Liver (tissue), 9 donors: Measurements from ENCODE around the gene RCOR2. TPM values are rescaled to one million over a fixed set of nuclear protein-coding genes. Genes with fewer than 3 reads are reported as not detected.

Experiments used
- DNase-seq: peaks from one replicate; pipeline ENCODE4 v3.0.0-alpha.2; 2017; ENCODE audit warnings: low spot score
- H3K27ac ChIP-seq, 2 donors: one replicate each; pipeline ENCODE4 v1.7.0; 2013; ENCODE audit warnings: inconsistent platforms in 2 of 2, low read length in 2 of 2, control low read depth in 1 of 2, low read depth in 1 of 2, mild to moderate bottlenecking in 1 of 2
- H3K27me3 ChIP-seq, 4 donors: one replicate each; pipeline versions ENCODE4 v1.6.1 to v1.7.0; 2013; ENCODE audit warnings: low read length in 3 of 4, inconsistent platforms in 1 of 4, mild to moderate bottlenecking in 1 of 4, moderate library complexity in 1 of 4; ENCODE audit not compliant: control insufficient read depth in 4 of 4, insufficient read depth in 4 of 4
- H3K36me3 ChIP-seq, 4 donors: one replicate each; pipeline versions ENCODE4 v1.6.1 to v1.7.0; 2013; ENCODE audit warnings: low read length in 3 of 4, mild to moderate bottlenecking in 3 of 4, low read depth in 1 of 4, moderate library complexity in 1 of 4; ENCODE audit not compliant: control insufficient read depth in 4 of 4, insufficient read depth in 3 of 4
- H3K4me1 ChIP-seq, 4 donors: one replicate each; pipeline versions ENCODE4 v1.6.1 to v1.7.0; 2013; ENCODE audit warnings: low read length in 3 of 4, mild to moderate bottlenecking in 3 of 4, moderate library complexity in 1 of 4; ENCODE audit not compliant: control insufficient read depth in 4 of 4, insufficient read depth in 4 of 4
- H3K4me3 ChIP-seq, 3 donors: one replicate each; pipeline versions ENCODE4 v1.6.1 to v1.7.0; 2013; ENCODE audit warnings: low read length in 3 of 3, control low read depth in 1 of 3, low read depth in 1 of 3, mild to moderate bottlenecking in 1 of 3
- H3K9ac ChIP-seq, 2 donors: one replicate each; pipeline ENCODE4 v1.7.0; 2013; ENCODE audit warnings: low read length in 2 of 2, mild to moderate bottlenecking in 2 of 2, moderate library complexity in 2 of 2, control low read depth in 1 of 2, low read depth in 1 of 2
- H3K9me3 ChIP-seq, 4 donors: one replicate each; pipeline versions ENCODE4 v1.6.1 to v1.7.0; 2013; ENCODE audit warnings: low read length in 3 of 4; ENCODE audit not compliant: control insufficient read depth in 4 of 4
- EGR1 ChIP-seq, 2 donors: IDR thresholded peaks; 2 replicates each; pipeline ENCODE4 v1.6.1; 2016 to 2018; ENCODE audit warnings: antibody characterized with exemption in 2 of 2, low read depth in 2 of 2
- FOXA1 ChIP-seq: IDR thresholded peaks from 2 replicates; pipeline ENCODE4 v1.6.1; 2016; ENCODE audit warnings: antibody characterized with exemption
- FOXA2 ChIP-seq: IDR thresholded peaks from 2 replicates; pipeline ENCODE4 v1.6.1; 2016; ENCODE audit warnings: antibody characterized with exemption
- GABPA ChIP-seq, 2 donors: IDR thresholded peaks in 1 of 2; conservative IDR thresholded peaks in 1 of 2; 2 replicates each; pipeline ENCODE4 v1.6.1; 2016; ENCODE audit warnings: antibody characterized with exemption in 2 of 2, mild to moderate bottlenecking in 1 of 2, moderate library complexity in 1 of 2
- HNF4A ChIP-seq, 2 donors: conservative IDR thresholded peaks; 2 replicates each; pipeline ENCODE4 v1.6.1; 2016; ENCODE audit warnings: antibody characterized with exemption in 2 of 2, mild to moderate bottlenecking in 2 of 2
- HNF4G ChIP-seq: IDR thresholded peaks from 2 replicates; pipeline ENCODE4 v1.6.1; 2016; ENCODE audit warnings: antibody characterized with exemption
- JUND ChIP-seq, 2 donors: IDR thresholded peaks; 2 replicates each; pipeline ENCODE4 v1.6.1; 2016; ENCODE audit warnings: antibody characterized with exemption in 2 of 2
- NR2F2 ChIP-seq: IDR thresholded peaks from 2 replicates; pipeline ENCODE4 v1.6.1; 2016; ENCODE audit warnings: antibody characterized with exemption
- RAD21 ChIP-seq, 2 donors: IDR thresholded peaks; 2 replicates each; pipeline ENCODE4 v1.6.1; 2016; ENCODE audit warnings: antibody characterized with exemption in 2 of 2, mild to moderate bottlenecking in 2 of 2
- RXRA ChIP-seq, 2 donors: IDR thresholded peaks; 2 replicates each; pipeline ENCODE4 v1.6.1; 2017 to 2018; ENCODE audit warnings: antibody characterized with exemption in 2 of 2, mild to moderate bottlenecking in 1 of 2
- SP1 ChIP-seq: IDR thresholded peaks from 2 replicates; pipeline ENCODE4 v1.6.1; 2018; ENCODE audit warnings: antibody characterized with exemption, mild to moderate bottlenecking
- TAF1 ChIP-seq: conservative IDR thresholded peaks from 2 replicates; pipeline ENCODE4 v1.6.1; 2016; ENCODE audit warnings: antibody characterized with exemption, mild to moderate bottlenecking
- WGBS: extraction: QIAGEN DNeasy Blood & Tissue Kit; methylation state at CpG from one replicate; pipeline ENCODE4 v1.1.7; 2013; 5-methylcytosine and 5-hydroxymethylcytosine counted together
- polyA plus RNA-seq, 2 donors: library from polyadenylated mRNA; stranded (reverse) in 1 of 2; unstranded in 1 of 2; fragments of 200-250 nt in 1 of 2; fragments of >200 nt in 1 of 2; fragmentation: Nextera tagmentation in 1 of 2; extraction: Ambion mirVana in 1 of 2; gene quantifications; one replicate each; pipeline versions ENCODE4 v1.2.1 to v1.2.3, GENCODE V29; 2013 to 2015
- total RNA-seq, 2 donors: library from RNA; depleted of rRNA; stranded (reverse); fragments of >200 nt; gene quantifications; one replicate each; pipeline ENCODE4 v1.2.3, GENCODE V29; 2014
- TF ChIP-seq, protein P1 (sequence below): IDR thresholded peaks from 2 replicates; pipeline ENCODE4 v1.6.1; 2016; ENCODE audit warnings: antibody characterized with exemption
- TF ChIP-seq, protein P2 (sequence below): IDR thresholded peaks from 2 replicates; pipeline ENCODE4 v1.6.1; 2016; ENCODE audit warnings: antibody characterized with exemption
- TF ChIP-seq, protein P3 (sequence below): IDR thresholded peaks from 2 replicates; pipeline ENCODE4 v1.6.1; 2016; ENCODE audit warnings: antibody characterized with exemption, mild to moderate bottlenecking
- TF ChIP-seq, protein P4 (sequence below): IDR thresholded peaks from 2 replicates; pipeline ENCODE4 v1.6.1; 2016; ENCODE audit warnings: antibody characterized with exemption
- TF ChIP-seq, protein P5 (sequence below): fragments of 150-350 bp; IDR thresholded peaks from 2 replicates; pipeline ENCODE4 v1.5.1; 2017; ENCODE audit warnings: improper control_type of control experiment, low read depth, low read length; ENCODE audit not compliant: missing input control
- donor health status: healthy.
- donor health status: healthy.
- donor health status: healthy.
- donor health status: healthy.
- donor health status: healthy.

The RCOR2 gene
- total and polyA plus RNA-seq, 4 donors = 0.05 to 0.19 TPM; not detected in 2

DNA sequence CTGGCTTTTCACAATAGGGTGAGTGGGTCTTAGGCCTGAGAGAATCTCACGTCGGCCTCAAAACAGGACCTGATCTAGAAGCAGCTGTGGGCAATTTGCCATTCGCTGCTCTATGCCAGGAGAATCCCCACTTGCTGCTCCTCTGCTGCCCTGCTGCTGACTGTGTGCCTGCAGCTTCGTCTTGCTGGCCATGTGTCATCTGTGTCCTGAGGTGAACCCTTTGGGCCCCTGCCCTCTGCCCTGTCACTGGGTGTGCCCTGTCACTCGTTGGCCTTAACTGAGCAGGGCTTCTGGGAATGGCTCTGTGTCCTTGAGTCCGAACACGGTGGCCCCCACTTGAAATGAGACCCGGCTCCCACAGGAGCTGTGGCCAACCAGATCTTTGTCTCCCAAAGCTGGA is 28.0 kb upstream of the RCOR2 start:
- Histone ChIP-seq H3K9ac (no peak overlapping the region), H3K4me3 (no peak overlapping the region), H3K36me3 (peaks cover 0 to 3% (median 0%) of the 10 kb centered on the region in 4 donors), H3K27ac (peak overlapping the region in 1 of 2 donors; percentile 5), H3K27me3 (no peaks in the 10 kb centered on the region), H3K4me1 (peaks cover 6 to 13% (median 10%) of the 10 kb centered on the region in 4 donors), H3K9me3 (no peaks in the 10 kb centered on the region)
- no peak for DNase-seq
- TF ChIP-seq RXRA (IDR thresholded peaks at IDR 0.05) (peak; percentile 82 to 87), HNF4G (no peak), TAF1 (no peak), HNF4A (conservative IDR thresholded peaks at IDR 0.05) (peak; percentile 57 to 61), NR2F2 (no peak), EGR1 (IDR thresholded peaks at IDR 0.05; ENCODE audit: low read depth in 2 of 2) (no peak), JUND (IDR thresholded peaks at IDR 0.05) (no peak), SP1 (peak; percentile 14)
- TF ChIP-seq, protein P1, sequence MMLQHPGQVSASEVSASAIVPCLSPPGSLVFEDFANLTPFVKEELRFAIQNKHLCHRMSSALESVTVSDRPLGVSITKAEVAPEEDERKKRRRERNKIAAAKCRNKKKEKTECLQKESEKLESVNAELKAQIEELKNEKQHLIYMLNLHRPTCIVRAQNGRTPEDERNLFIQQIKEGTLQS = no peak
- TF ChIP-seq, protein P2, sequence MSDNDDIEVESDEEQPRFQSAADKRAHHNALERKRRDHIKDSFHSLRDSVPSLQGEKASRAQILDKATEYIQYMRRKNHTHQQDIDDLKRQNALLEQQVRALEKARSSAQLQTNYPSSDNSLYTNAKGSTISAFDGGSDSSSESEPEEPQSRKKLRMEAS = no peak
- WGBS = 41% methylated on average over 8 of the region's 8 CpGs

DNA sequence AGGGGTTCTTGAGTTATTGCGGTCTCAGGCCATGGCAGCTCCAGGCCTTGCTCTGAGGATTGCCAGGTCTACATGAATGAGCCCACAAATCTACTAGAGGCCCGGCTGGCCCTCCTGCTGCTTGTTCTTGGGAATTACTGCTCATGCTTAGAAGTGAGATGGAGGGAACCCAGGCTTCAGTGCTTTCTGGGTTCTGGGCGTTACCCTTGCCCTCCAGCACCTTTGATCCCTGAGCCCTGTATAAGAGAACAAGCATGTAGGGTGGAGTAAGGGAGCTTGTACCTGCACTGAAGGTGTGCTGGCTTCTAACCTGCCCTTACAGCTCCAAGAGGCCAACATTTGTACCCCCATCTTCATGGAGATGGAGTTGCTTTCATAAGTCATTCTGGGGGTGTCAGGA is 25.8 kb upstream of the RCOR2 start:
- Histone ChIP-seq H3K9ac (no peak overlapping the region), H3K27ac (no peak overlapping the region), H3K27me3 (no peaks in the 10 kb centered on the region), H3K4me1 (peaks cover 9 to 28% (median 21%) of the 10 kb centered on the region in 4 donors), H3K4me3 (no peak overlapping the region), H3K9me3 (no peaks in the 10 kb centered on the region), H3K36me3 (peaks cover 0 to 3% (median 0%) of the 10 kb centered on the region in 4 donors)
- no peak for DNase-seq
- 91% methylated on average over 3 of the region's 3 CpGs for WGBS
- no peak for TF ChIP-seq FOXA1
- no peak for TF ChIP-seq HNF4A (conservative IDR thresholded peaks at IDR 0.05)
- TF ChIP-seq GABPA (IDR thresholded peaks at IDR 0.05 in 1 of 2, conservative IDR thresholded peaks at IDR 0.05 in 1 of 2) = no peak
- TF ChIP-seq NR2F2 = no peak
- no peak for TF ChIP-seq JUND (IDR thresholded peaks at IDR 0.05)
- TF ChIP-seq EGR1 (IDR thresholded peaks at IDR 0.05; ENCODE audit: low read depth in 2 of 2) = no peak
- TF ChIP-seq, protein P3, sequence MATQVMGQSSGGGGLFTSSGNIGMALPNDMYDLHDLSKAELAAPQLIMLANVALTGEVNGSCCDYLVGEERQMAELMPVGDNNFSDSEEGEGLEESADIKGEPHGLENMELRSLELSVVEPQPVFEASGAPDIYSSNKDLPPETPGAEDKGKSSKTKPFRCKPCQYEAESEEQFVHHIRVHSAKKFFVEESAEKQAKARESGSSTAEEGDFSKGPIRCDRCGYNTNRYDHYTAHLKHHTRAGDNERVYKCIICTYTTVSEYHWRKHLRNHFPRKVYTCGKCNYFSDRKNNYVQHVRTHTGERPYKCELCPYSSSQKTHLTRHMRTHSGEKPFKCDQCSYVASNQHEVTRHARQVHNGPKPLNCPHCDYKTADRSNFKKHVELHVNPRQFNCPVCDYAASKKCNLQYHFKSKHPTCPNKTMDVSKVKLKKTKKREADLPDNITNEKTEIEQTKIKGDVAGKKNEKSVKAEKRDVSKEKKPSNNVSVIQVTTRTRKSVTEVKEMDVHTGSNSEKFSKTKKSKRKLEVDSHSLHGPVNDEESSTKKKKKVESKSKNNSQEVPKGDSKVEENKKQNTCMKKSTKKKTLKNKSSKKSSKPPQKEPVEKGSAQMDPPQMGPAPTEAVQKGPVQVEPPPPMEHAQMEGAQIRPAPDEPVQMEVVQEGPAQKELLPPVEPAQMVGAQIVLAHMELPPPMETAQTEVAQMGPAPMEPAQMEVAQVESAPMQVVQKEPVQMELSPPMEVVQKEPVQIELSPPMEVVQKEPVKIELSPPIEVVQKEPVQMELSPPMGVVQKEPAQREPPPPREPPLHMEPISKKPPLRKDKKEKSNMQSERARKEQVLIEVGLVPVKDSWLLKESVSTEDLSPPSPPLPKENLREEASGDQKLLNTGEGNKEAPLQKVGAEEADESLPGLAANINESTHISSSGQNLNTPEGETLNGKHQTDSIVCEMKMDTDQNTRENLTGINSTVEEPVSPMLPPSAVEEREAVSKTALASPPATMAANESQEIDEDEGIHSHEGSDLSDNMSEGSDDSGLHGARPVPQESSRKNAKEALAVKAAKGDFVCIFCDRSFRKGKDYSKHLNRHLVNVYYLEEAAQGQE = no peak
- TF ChIP-seq, protein P4, sequence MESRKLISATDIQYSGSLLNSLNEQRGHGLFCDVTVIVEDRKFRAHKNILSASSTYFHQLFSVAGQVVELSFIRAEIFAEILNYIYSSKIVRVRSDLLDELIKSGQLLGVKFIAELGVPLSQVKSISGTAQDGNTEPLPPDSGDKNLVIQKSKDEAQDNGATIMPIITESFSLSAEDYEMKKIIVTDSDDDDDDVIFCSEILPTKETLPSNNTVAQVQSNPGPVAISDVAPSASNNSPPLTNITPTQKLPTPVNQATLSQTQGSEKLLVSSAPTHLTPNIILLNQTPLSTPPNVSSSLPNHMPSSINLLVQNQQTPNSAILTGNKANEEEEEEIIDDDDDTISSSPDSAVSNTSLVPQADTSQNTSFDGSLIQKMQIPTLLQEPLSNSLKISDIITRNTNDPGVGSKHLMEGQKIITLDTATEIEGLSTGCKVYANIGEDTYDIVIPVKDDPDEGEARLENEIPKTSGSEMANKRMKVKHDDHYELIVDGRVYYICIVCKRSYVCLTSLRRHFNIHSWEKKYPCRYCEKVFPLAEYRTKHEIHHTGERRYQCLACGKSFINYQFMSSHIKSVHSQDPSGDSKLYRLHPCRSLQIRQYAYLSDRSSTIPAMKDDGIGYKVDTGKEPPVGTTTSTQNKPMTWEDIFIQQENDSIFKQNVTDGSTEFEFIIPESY = no peak
- TF ChIP-seq RAD21 (IDR thresholded peaks at IDR 0.05) = no peak
- TF ChIP-seq, protein P1 = no peak
- TF ChIP-seq FOXA2 = no peak
- TF ChIP-seq, protein P5, sequence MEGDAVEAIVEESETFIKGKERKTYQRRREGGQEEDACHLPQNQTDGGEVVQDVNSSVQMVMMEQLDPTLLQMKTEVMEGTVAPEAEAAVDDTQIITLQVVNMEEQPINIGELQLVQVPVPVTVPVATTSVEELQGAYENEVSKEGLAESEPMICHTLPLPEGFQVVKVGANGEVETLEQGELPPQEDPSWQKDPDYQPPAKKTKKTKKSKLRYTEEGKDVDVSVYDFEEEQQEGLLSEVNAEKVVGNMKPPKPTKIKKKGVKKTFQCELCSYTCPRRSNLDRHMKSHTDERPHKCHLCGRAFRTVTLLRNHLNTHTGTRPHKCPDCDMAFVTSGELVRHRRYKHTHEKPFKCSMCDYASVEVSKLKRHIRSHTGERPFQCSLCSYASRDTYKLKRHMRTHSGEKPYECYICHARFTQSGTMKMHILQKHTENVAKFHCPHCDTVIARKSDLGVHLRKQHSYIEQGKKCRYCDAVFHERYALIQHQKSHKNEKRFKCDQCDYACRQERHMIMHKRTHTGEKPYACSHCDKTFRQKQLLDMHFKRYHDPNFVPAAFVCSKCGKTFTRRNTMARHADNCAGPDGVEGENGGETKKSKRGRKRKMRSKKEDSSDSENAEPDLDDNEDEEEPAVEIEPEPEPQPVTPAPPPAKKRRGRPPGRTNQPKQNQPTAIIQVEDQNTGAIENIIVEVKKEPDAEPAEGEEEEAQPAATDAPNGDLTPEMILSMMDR = no peak
